Activated CD8-positive, alpha-beta memory T cell treated with anti-CD3 and anti-CD28 coated beads, Interleukin-2, amount 50 U/mL, for 48 hours (primary cell): ENCODE results near the gene ATXN2L.
"Not testable (repeated sequence)": the region's sequence is repeated elsewhere in the genome, so short reads cannot be mapped to it uniquely, and the experiment has no call there.

Experiments
- DNase-seq: peaks from one replicate; pipeline ENCODE4 v3.0.0-alpha.2; 2020

Gene ATXN2L

DNA sequence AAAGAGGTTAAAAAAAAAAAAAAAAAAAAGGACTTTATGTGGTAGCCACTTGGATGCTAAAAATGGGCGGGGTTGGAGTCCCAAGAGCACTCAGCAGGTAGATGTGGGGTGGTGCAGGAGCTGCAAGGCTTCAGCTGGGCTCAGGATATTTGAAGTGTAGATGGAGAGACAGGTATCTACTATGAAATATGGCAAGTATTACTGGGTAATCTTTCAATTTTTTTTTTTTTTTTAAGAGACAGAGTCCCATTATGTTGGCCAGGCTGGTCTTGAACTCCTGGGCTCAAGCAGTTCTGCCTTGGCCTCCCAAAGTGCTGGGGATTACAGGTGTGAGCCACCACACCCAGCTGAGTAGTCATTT lies 15.7 kb downstream of the ATXN2L start:
- no peak for DNase-seq

DNA sequence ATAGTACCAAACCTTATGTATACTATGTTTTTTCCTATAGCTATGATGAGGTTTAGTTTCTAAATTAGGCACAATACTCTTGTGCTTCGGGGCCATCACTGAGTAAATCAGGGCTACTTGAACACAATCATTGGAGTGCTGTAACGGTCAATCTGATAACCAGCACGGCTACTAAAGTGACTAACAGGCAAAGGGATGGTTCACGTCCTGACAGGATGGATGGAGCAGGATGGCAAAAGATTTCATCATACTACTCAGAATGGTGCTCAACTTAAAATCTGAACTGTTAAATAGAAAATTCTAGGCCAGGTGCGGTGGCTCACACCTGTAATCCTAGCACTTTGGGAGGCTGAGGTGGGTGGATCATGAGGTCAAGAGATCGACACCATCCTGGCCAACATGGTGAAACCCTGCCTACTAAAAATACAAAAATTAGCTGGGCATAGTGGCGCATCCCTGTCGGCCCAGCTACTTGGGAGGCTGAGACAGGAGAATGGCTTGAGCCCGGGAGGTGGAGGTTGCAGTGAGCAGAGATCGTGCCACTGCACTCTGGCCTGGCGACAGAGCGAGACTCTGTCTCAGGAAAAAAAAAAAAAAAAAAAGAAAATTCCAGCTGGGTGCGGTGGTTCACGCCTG lies 16.3 kb downstream of the ATXN2L start:
- no peak for DNase-seq

DNA sequence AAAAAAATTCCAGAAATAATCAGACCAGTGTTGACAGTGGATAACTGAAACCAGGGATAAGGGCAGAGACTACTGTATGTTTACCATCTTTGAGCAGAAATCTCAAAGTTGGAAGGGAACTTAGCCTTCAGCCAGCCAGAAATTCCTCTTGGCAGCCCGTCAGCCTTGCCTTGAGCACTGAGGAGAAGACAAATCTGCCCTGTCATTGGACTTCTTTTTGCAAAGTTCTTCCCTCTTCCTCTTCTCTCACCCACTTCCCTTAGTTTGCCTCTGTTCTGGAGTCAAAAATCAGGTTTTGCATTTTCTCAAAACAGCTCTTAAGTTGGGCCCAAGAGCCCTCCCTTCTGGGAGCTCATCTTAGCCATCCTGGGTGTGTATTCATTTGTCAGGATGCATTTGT lies 17.1 kb downstream of the ATXN2L start:
- DNase-seq = no peak

DNA sequence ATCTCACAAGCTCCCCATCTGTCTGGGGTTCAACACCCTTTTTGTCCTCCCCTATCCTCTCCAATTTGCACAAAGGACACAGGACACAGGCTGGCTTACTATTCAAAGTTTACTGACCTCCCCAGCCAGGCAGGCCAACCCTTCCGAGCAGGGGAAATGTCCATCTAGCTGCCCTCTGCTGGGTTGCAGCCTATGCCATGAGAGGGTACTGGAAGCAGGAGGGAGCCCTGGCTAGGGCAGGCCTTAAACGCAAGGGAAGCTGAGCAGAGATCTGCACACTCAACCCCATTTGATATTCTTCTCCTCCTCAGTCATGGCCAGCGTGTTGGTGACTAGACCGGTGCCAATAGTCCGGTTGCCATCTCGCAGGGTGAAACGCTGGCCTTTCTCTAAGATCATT lies 19.9 kb downstream of the ATXN2L start:
- DNase-seq = no peak

DNA sequence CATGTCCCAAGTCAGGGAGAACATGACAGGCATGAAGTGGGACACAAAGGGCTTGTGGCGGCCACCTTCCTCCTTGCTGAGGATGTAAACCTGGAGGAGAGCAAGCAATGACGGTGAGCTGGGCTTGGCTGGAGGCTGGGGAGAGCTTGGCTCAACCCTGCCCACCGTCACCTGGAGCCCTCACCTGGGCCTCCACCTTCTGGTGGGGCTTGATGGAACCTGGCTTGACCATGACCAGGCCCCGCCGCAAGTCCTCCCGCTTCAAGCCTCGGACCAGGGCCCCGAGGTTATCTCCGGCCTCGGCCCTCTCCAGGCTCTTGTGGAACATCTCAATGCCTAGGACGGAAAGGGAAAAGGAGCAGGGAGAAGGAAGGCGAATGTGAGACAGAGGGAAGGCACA lies 21.0 kb downstream of the ATXN2L start:
- DNase-seq = no peak

DNA sequence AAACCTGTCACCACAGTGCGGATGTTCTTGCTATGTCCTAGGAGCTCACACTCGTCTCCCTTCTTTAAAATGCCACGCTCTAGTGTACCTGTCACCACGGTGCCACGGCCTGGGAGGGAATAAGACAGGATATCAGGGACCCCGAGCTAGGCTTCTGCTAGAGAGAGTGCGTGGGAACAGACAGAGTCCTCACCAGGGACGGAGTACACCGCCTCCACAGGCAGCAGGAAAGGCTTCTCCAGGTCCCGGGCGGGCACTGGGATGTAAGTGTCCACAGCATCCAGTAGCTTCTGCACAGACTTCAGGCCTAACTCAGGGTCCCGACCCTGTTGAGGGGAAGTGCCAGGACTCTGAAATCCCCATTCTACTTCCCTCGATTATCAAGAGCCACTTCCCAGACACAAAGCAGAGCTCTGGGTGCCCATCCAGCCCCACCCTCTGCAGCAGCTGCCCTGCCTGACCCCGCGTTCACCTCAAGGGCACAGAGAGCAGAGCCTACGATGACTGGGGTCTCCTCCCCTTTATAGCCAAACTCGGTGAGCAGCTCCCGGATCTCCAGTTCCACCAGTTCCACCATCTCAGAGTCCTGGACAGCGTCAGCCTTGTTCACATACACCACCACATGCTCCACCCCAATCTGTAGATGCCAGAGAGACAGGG lies 21.6 kb downstream of the ATXN2L start:
- no peak for DNase-seq

DNA sequence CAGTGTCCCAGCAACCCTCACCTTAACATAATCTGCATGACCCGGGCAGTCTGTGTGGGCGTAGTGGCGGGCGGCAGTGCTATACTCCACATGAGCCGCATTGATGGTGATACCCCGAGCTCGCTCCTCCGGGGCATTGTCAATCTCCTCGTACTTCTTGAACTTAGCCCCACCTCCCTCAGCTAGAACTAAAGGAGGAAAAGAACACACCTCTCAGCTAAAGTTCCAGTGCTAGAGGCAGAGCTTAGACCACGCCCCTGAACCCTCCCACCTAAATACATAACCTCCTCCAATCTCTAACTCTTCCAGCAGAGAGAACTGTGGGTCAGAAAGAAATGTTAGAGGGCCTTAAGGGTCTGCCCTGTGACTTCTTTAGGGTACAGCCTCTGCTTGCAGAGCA lies 22.5 kb downstream of the ATXN2L start:
- DNase-seq = no peak

DNA sequence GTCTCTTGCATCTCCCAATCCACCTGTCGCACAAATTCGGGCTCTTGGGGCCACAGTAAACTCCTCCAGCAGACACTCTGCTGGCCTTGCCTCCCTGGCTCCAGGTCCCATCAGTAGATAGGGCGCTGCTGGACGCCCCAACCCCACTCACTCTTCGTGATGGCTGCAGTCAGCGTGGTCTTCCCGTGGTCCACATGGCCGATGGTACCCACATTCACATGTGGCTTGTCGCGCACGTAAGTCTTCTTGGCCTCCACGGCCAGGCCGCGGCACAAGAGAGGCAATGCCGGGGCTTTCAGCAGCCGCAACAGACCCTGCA lies 22.9 kb downstream of the ATXN2L start:
- no peak for DNase-seq

DNA sequence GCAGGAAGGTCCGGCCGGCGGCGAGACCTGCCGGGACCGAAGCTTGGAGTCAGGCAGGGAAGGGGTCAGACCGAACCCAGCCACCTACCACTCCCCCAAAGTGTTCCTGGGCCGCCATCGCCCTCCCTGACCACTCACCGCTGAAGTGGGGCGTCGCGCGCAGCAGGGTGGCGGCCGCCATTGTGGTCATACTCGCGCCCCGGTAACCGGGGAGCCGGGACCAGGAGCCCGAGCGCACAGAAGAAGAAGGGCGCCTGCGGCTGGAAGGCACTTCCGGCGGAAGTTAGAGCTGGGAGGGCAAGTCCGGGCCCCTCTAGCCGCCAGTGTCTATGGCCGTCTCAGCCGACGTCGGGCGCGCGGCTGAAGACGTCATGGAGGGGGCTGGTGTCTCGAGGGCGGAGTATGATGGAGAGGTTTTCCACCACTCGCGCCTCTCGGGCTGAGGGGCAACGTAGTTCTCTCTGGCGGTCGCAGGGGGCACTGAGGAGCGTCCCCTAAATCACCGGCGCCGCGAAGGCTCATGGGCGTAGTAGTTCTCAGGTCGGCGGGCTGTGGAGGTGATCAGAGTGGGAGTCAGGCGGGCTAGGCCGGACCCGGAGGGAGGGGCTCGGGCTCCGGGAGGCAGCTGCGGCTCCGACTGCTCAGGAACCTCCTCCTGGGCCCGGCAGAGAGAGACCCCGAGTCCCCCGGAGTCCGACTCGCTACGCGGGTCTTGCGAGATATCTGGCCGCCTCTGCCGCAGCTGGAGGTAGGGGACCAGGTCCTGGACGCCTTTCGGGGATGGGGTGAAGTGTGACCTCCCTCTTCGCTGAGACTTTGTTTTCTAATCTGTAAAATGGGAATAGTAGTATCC lies 23.5 kb downstream of the ATXN2L start, which contains the start of gene TUFM:
Gene TUFM, minus strand, starts transcription at position 269 of the 853 bp plus-strand sequence. Its CDS starts 79 bp downstream, at position 190.
- DNase-seq = peak; percentile 98

DNA sequence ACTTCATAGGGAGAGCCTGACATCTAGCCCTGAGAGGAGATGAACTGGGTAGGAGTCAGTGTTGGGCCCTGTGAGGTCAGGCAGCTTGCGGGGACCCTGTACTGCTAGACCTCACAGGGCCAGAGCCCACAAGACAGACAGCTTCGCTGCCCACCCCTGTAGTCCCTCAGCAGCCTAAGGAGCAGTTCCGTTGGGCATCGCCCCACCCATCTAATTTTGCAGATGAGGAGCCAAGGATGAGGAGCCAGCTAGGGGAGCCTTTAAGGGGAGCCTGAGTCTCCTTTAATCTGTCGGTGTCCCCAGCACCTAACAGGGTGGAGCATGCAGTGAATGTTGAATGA lies 24.1 kb downstream of the ATXN2L start:
- peak; percentile 65 for DNase-seq

DNA sequence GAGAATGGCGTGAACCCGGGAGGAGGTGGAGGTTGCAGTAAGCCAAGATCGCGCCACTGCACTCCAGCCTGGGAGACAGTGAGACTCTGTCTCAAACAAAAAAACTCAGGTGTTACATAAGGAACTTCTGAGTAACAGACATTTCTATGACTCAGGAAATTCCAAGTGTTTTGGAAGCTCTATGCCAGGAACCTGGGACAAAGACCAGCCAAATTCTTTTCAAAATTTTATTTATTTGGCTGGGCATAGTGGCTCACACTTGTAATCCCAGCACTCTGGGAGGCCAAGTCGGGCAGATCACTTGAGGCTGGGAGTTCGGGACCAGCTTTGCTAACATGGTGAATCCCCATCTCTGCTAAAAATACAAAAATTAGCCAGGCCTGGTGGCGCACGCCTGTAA lies 35.6 kb downstream of the ATXN2L start:
- no peak for DNase-seq

DNA sequence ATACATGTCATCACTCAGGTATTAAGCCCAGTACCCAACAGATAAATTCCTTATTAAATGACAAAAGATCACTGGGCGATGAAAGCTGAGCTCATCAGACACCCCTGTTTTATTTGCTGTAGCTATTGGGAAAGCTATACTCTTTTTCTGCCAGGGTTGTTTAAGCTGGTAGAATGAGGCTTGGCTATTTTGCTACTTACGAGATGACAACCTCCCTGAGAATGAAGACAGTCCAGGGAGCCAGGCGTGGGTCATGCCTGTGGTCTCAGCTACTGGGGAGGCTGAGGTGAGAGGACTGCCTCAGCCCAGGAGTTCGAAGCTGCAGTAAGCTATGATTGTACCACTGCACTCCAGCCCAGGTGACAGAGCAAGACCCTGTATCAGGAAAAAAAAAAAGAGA lies 36.5 kb downstream of the ATXN2L start:
- DNase-seq = no peak

DNA sequence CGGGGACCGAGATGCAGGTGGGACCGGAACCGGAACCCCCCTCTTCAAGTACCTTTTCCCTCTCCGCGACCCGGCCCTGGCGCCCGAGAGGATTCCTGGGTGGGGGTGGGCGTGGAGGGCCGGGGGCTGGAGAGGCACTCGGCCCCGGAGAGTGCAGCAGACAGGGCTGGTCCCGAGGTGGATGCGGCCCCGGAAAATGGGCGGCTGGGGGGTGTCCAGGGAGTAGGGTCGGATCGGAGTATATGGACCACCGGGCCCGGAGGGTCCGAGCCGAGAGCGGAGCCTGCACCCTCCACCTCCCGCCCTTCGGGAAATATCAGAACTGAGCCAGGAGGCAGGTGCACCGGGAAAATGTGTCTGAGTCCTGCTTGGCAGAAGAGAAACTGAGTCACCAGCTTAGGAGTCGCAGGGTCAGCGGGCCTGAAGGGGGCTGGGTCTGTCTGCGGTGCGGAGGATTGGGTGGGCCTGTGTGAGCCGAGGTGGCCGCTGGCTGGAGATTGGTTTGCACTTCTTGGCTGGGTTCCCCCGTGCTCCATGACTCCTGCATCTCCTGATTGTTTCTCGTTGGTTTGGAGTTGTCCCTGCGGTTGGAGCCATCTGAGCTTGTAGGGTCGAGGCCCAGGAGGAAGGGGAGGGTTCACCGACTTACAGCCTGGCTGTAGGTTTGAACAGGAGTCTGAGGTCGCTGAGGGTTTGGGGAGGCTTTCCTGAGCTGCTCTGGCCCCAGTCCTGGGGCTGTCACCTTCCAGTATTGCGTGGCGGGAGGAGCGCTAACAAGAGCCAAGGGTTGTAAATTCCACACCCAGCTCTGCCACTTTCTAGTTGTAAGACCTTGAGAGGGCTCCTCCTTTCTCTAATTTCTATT lies 41.4 kb downstream of the ATXN2L start:
- peak; percentile 54 for DNase-seq

DNA sequence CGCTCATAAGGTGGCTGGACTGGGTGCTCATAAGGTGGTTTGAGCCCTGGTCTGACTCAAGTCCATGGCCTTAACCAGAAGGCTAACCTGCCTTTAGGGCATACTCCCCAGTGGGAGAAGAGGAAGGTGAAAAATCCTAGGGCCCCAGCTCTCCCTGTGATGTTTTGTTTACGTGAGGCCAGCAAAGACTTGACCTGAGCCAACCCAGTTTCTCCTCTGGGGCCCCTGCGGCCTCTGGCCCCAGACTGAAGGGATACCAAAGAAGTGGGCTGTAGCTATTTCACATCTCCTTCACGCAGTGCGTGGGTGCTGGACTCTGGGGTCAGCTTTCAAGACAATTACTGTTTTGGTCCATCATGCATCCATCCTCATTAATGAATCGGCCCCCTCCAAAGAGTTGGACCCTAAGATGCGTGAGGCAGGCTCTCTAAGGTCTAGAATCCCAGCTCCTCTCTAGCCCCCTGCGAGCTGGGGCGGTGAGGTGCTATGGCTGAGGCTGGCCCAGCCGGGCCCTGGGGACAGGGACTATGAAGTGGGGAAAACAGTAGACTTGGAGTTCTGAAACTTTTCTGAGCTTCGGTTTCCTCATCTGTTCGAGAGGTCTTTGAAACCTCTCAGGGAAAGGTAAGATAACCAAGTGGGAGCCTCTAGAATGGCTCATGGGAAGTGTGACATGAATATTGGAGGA lies 42.3 kb downstream of the ATXN2L start:
- no peak for DNase-seq

DNA sequence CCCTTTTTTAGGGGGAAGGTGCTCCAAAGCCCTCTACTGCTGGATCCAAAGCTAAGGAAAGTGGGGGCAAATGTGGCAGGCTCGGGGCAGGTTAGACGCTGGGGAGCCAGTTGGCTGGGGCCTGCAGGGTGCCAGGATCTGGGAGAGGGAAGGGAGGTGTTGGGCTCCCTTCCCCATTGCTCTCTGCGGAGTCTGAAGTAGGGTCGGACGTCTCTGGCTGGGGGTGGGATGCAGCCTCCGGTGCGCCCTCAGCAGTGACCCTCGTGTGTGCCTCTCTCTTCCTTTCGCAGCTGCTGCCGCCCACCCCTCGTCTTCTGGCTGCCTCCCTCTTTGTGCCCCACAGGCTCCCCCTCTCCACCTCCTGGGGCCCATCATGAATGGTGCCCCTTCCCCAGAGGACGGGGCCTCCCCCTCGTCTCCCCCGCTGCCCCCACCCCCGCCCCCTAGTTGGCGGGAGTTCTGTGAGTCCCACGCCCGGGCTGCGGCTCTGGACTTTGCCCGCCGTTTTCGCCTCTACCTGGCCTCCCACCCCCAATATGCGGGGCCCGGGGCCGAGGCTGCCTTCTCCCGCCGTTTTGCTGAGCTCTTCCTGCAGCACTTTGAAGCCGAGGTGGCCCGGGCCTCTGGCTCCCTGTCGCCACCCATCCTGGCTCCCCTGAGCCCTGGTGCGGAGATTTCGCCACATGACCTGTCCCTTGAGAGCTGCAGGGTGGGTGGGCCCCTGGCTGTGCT lies 43.1 kb downstream of the ATXN2L start:
- DNase-seq = no peak

DNA sequence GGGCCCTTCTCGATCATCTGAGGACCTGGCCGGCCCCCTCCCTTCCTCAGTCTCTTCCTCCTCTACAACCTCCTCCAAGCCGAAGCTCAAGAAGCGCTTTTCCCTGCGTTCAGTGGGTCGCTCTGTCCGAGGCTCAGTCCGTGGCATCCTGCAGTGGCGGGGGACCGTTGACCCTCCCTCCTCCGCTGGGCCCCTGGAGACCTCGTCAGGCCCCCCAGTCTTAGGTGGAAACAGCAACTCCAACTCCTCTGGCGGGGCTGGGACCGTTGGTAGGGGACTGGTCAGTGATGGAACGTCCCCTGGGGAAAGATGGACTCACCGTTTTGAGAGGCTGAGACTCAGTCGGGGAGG lies 43.6 kb downstream of the ATXN2L start:
- DNase-seq = no peak

DNA sequence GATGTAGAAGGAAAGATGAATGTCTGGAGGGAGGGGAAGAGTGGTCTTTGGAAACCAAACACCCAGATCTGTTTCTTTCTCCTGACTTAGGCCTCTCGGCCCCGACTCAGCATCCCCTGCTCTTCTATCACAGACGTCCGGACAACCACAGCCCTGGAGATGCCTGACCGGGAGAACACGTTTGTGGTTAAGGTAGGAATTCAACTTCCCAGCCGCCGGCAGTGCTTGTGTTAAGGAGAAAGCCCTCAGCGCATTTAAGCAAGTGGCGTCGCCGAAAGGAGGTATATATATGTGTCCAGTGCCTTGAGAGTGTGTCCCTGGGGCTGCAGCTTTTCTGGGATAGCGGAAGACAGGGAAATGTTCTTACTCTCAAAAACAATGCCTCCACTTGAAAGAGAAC lies 44.4 kb downstream of the ATXN2L start:
- DNase-seq = no peak

DNA sequence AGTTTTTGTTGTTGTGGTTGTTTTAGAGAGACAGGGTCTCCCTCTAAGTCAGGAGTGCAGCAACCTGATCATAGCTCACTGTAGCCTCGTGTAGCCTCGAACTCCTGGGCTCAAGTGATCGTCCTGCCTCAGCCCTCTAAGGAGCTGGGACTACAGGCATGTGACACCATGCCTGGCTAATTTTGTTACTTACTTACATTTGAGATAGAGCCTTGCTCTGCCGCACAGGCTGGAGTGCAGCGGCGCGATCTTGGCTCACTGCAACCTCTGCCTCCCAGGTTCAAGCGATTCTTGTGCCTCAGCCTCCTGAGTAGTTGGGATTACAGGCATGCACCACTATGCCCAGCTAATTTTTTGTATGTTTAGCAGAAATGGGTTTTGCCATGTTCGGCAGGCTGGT lies 44.8 kb downstream of the ATXN2L start:
- DNase-seq = not testable (repeated sequence)

DNA sequence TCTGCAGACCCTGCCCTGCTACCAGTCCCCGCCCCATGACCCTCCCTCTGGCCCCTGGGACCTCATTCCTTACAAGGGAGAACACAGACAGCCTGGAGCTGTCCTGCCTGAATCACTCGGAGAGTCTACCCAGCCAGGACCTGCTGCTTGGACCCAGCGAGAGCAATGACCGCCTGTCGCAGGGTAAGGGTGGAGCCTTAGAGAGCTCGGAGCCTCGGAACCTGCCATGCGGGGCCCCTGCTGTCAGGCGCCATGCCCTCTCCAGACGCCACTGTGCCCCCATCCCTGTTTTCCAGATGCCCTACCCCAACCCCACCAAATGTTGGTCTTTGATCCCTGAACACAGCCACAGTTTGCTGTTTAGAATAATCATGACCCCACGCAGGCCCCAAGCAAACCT lies 46.4 kb downstream of the ATXN2L start:
- DNase-seq = no peak

DNA sequence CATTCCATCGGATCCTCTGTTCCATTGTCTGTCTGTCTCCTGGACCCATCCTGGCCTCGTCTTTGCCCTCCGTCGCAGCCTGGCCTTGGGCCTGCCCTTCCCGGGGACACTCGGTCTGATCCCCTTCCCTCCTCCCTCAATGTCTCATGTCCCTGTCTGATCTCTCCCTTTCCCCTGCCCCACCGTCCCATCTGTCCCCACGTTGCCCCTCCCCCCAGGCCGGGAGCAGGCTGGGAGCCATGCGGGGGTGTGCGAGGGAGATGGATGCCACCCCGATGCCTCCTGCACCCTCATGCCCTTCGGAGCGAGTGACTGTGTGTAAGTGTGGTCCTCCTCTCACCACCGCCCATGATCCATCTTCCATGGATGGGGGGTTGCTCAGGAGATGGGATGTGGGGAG lies 50.2 kb downstream of the ATXN2L start:
- no peak for DNase-seq

DNA sequence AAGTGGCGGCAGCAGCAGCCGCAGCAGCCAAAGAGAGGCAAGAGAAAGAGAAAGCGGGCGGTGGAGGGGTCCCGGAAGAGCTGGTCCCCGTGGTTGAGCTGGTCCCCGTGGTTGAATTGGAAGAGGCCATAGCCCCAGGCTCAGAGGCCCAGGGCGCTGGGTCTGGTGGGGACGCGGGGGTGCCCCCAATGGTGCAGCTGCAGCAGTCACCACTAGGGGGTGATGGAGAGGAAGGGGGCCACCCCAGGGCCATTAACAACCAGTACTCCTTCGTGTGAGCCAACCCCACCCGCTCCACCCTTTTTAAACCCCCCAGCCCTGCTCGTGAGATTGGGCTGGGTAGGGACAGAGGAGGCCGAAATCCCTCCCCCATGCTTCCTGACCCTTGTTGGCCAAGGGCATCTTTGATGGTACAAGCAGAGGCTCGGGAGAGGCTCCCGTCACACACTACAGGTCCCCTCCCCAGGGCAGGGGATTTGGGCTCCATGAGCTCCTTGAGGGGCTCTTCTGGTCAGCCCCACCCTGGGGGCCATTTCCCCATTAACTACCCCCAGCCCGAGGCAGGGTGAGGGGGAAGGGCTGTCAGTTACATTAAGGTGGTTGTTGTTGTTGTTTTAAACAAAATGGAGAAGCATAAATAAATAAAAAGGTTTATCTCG lies 50.9 kb downstream of the ATXN2L start:
- peak; percentile 81 for DNase-seq

DNA sequence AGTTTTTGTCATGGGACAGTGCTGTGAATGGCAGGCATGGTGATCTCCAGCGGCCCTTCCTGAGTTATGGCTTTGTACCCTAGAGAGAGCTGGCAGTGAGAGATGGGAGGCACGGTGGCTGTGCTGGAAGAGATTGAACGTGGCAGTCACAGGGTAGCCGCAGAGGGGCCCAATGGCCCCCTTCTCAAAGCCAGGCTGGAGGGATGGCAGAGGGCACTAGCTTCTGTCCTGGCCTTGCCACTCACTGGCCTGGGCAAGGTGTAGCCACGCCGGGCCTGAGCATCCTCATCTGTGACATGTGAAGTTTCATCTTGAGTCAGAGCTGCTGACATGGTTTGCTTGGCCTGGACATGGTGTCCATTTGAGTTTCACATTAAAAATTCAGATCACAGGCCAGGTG lies 51.6 kb downstream of the ATXN2L start:
- no peak for DNase-seq
